Upper lobe of left lung (tissue), 6 donors: Measurements from ENCODE around the gene USP15. TPM values are rescaled to one million over a fixed set of nuclear protein-coding genes. Genes with fewer than 3 reads are reported as not detected.

Source experiments
- ATAC-seq, 2 donors: fragments of 200-7000 bp; cut with Tn5 transposase; one replicate each; pipeline ENCODE4 v1.9.1; 2022; ENCODE audit warnings: mild to moderate bottlenecking in 2 of 2, moderate library complexity in 2 of 2; ENCODE audit not compliant: low FRiP score in 2 of 2
- DNase-seq, 2 donors: peaks; one replicate each; pipeline ENCODE4 v3.0.0-alpha.2; 2019 to 2020
- H3K27ac ChIP-seq, 4 donors: fragments of 200-600 bp; sonication (generic); one replicate each; pipeline ENCODE4 v1.5.1; 2016 to 2019
- H3K27me3 ChIP-seq, 4 donors: fragments of 200-600 bp; sonication (generic); one replicate each; pipeline ENCODE4 v1.5.1; 2017 to 2019
- H3K36me3 ChIP-seq, 4 donors: fragments of 200-600 bp; sonication (generic); one replicate each; pipeline ENCODE4 v1.5.1; 2016 to 2019
- H3K4me1 ChIP-seq, 4 donors: fragments of 200-600 bp; sonication (generic); one replicate each; pipeline ENCODE4 v1.5.1; 2018 to 2019
- H3K4me3 ChIP-seq, 4 donors: fragments of 200-600 bp; sonication (generic); one replicate each; pipeline ENCODE4 v1.5.1; 2017 to 2019; ENCODE audit warnings: mild to moderate bottlenecking in 2 of 4, moderate library complexity in 1 of 4
- H3K9me3 ChIP-seq, 4 donors: fragments of 200-600 bp; sonication (generic); one replicate each; pipeline ENCODE4 v1.5.1; 2018 to 2019
- EP300 ChIP-seq, 4 donors: sonication (generic); formaldehyde crosslinking; IDR thresholded peaks; one replicate each; pipeline ENCODE4 v1.5.1; 2017; ENCODE audit warnings: antibody characterized with exemption in 4 of 4, control low read depth in 2 of 4
- POLR2A ChIP-seq, 4 donors: fragments of 450-650 bp; IDR thresholded peaks; one replicate each; pipeline ENCODE4 v1.5.1; 2016 to 2017; ENCODE audit warnings: antibody characterized with exemption in 4 of 4, mild to moderate bottlenecking in 2 of 4
- POLR2AphosphoS5 ChIP-seq, 2 donors: sonication (generic); formaldehyde crosslinking; IDR thresholded peaks; one replicate each; pipeline ENCODE4 v1.5.1; 2017; ENCODE audit warnings: antibody characterized with exemption in 2 of 2
- WGBS, 2 donors: methylation state at CpG; one replicate each; pipeline ENCODE4 v1.1.5; 2017 to 2018; 5-methylcytosine and 5-hydroxymethylcytosine counted together
- total RNA-seq, 6 donors: library from RNA; depleted of rRNA in 4 of 6; stranded (reverse); fragments of >200 nt in 4 of 6; gene quantifications; one replicate each; pipeline versions ENCODE4 v1.1.0 to v1.2.1, GENCODE V29; 2016 to 2021
- TF ChIP-seq, protein P1 (sequence below), 6 experiments: fragments of 450-650 bp in 4 of 6; fragments of 200-600 bp in 2 of 6; sonication (generic) in 2 of 6; IDR thresholded peaks; one replicate each; pipeline ENCODE4 v1.5.1; 2016 to 2019; ENCODE audit warnings: antibody characterized with exemption in 6 of 6
- donor health status: DM: no; HTN: no; CAD: no; lungs with moderate emphysema.
- donor health status: DM: no; HTN: yes; CAD: no; lungs with severe emphysema.

The USP15 gene
- total RNA-seq, 6 donors from 2014 or later = 66.5 to 239 (median 81.2) TPM

DNA sequence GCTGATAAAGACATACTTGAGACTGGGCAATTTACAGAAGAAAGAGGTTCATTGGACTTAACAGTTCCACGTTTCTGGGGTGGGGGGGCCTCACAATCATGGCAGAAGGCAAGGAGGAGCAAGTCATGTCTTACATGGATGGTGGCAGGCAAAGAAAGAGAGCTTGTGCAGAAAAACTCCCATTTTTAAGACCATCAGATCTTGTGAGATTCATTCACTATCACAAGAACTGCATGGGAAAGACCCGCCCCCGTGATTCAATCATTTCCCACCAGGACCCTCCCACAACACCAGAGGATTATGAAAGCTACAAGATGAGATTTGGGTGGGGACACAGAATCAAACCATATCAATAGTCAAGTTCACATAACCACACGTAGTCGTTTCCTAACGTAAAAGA is 85.5 kb downstream of the USP15 start:
- Histone ChIP-seq H3K9me3 (no peaks in the 10 kb centered on the region), H3K4me1 (no peaks in the 10 kb centered on the region), H3K27me3 (no peaks in the 10 kb centered on the region), H3K36me3 (peaks cover 0 to 31% (median 20%) of the 10 kb centered on the region in 4 donors), H3K27ac (no peak overlapping the region), H3K4me3 (no peak overlapping the region)
- WGBS, 2 donors = 94 to 96% methylated on average over 6 of the region's 6 CpGs
- TF ChIP-seq, protein P1, sequence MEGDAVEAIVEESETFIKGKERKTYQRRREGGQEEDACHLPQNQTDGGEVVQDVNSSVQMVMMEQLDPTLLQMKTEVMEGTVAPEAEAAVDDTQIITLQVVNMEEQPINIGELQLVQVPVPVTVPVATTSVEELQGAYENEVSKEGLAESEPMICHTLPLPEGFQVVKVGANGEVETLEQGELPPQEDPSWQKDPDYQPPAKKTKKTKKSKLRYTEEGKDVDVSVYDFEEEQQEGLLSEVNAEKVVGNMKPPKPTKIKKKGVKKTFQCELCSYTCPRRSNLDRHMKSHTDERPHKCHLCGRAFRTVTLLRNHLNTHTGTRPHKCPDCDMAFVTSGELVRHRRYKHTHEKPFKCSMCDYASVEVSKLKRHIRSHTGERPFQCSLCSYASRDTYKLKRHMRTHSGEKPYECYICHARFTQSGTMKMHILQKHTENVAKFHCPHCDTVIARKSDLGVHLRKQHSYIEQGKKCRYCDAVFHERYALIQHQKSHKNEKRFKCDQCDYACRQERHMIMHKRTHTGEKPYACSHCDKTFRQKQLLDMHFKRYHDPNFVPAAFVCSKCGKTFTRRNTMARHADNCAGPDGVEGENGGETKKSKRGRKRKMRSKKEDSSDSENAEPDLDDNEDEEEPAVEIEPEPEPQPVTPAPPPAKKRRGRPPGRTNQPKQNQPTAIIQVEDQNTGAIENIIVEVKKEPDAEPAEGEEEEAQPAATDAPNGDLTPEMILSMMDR (IDR thresholded peaks at IDR 0.05) = no peak
- TF ChIP-seq EP300 (IDR thresholded peaks at IDR 0.05) (no peak), POLR2A (IDR thresholded peaks at IDR 0.05) (no peak), POLR2AphosphoS5 (IDR thresholded peaks at IDR 0.05) (no peak)
- ATAC-seq (no peak), DNase-seq (no peak)

DNA sequence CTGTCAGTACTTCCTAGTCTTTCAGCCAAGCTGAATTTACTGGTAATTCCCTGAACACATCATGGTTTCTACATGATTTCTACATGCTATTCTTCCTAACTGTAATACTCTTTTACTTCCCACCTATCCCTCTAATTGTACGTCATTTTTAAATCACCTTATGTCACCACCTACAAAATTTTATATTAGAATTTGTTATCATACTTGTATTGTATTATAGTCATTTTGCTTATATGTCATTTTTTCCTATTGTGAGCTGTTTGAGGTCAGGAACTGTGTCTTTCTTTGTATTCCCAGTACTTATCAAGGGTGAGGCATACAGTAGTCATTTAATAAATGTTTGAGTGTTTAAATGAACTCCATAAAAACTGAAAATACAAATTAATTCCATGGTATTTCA is 86.6 kb downstream of the USP15 start:
- peaks cover 0 to 31% (median 20%) of the 10 kb centered on the region in 4 donors for H3K36me3 ChIP-seq
- no peak overlapping the region for H3K4me3 ChIP-seq
- H3K9me3 ChIP-seq = no peaks in the 10 kb centered on the region
- 94 to 96% methylated on average over 1 of the region's 1 CpG for WGBS, 2 donors
- no peak for TF ChIP-seq EP300 (IDR thresholded peaks at IDR 0.05)
- TF ChIP-seq, protein P1 (IDR thresholded peaks at IDR 0.05) = no peak
- no peak for TF ChIP-seq POLR2AphosphoS5 (IDR thresholded peaks at IDR 0.05)
- TF ChIP-seq POLR2A (IDR thresholded peaks at IDR 0.05) = no peak
- DNase-seq (no peak), ATAC-seq (no peak)
- no peaks in the 10 kb centered on the region for H3K27me3 ChIP-seq
- no peak overlapping the region for H3K27ac ChIP-seq
- no peaks in the 10 kb centered on the region for H3K4me1 ChIP-seq

DNA sequence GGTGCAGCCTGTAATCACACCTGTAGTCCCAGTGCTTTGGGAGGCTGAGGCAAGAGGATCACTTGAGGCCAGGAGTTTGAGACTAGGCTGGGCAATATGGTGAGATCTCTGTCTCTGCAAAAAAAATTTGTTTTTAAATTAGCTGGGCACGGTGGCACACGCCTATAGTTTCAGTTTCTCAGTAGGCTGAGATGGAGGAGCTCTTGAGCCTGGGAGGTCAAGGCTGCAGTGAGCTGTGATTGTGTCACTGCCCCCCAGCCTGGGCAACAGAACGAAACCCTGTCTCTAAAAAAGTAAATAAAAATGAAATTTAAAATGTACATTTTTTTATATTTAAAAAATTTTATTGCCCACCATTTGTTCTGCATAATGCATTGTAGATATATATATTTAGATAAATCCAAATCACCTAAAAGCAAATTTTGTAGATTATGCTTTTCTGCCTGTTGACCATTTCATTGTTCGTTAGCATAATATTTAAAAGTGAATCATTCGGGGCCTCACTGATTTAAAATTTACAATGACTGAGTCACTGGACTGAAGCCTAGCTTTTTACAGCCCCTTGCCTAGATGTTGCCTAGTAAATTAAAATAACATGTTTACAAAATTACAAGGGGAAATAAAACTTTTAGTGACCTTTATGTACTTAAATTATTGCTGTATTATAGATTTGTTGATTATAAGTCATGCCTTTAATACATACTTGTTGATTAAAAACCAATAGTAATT is 87.9 kb downstream of the USP15 start:
- 91 to 94% methylated on average over 5 of the region's 5 CpGs for WGBS, 2 donors
- TF ChIP-seq, protein P1 (IDR thresholded peaks at IDR 0.05) = no peak
- TF ChIP-seq POLR2A (IDR thresholded peaks at IDR 0.05) (no peak), EP300 (IDR thresholded peaks at IDR 0.05) (no peak), POLR2AphosphoS5 (IDR thresholded peaks at IDR 0.05) (no peak)
- ATAC-seq (no peak), DNase-seq (no peak)
- peaks cover 0 to 23% (median 14%) of the 10 kb centered on the region in 4 donors for H3K36me3 ChIP-seq
- no peak overlapping the region for H3K4me3 ChIP-seq
- no peaks in the 10 kb centered on the region for H3K9me3 ChIP-seq
- no peaks in the 10 kb centered on the region for H3K27me3 ChIP-seq
- H3K27ac ChIP-seq = no peak overlapping the region
- no peaks in the 10 kb centered on the region for H3K4me1 ChIP-seq

DNA sequence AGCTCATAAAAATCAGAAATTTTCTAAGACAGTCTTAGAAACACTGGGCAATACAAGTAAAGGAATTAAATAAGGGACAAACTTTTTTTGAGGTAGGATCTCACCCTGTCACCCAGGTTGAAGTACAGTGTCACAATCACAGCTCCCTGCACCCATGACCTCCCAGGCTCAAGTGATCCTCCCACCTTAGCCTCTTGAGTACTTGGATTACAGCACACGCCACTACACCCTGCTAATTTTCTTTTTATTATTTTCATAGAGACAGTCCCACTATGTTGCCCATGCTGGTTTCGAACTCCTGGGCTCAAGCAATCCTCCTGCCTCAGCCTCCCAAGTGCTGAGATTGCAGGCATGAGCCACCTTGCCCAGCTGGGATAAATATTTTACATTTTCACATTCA is 90.3 kb downstream of the USP15 start:
- Histone ChIP-seq H3K9me3 (no peaks in the 10 kb centered on the region), H3K4me1 (no peaks in the 10 kb centered on the region), H3K4me3 (no peak overlapping the region), H3K27ac (no peak overlapping the region), H3K27me3 (no peaks in the 10 kb centered on the region), H3K36me3 (peaks cover 0 to 3% (median 0%) of the 10 kb centered on the region in 4 donors)
- ATAC-seq (no peak), DNase-seq (no peak)
- no peak for TF ChIP-seq POLR2A (IDR thresholded peaks at IDR 0.05)
- no peak for TF ChIP-seq POLR2AphosphoS5 (IDR thresholded peaks at IDR 0.05)
- no peak for TF ChIP-seq EP300 (IDR thresholded peaks at IDR 0.05)
- TF ChIP-seq, protein P1 (IDR thresholded peaks at IDR 0.05) = no peak
- 67 to 92% methylated on average over 2 of the region's 2 CpGs for WGBS, 2 donors

DNA sequence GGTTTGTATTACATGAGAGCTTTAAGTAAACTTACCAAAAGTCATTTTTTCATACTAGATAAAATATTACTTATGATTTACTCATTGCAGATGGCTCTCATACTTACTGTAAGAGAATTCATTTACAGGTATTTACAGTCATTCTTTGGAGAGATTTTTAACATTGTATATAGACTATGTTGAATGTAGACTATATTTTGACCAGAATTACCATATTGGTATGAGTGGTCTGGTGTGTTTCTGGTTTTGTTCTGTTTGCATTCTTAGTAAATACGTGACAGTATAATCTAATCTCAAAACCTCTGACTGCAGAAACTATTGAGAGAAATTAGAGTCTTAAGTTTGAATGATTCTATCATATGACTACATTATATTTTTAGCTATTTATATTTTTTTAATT is 91.1 kb downstream of the USP15 start:
- no peak for TF ChIP-seq POLR2A (IDR thresholded peaks at IDR 0.05)
- no peak for TF ChIP-seq POLR2AphosphoS5 (IDR thresholded peaks at IDR 0.05)
- no peak for TF ChIP-seq EP300 (IDR thresholded peaks at IDR 0.05)
- TF ChIP-seq, protein P1 (IDR thresholded peaks at IDR 0.05) = no peak
- no peaks in the 10 kb centered on the region for H3K9me3 ChIP-seq
- no peaks in the 10 kb centered on the region for H3K27me3 ChIP-seq
- H3K4me1 ChIP-seq = no peaks in the 10 kb centered on the region
- H3K27ac ChIP-seq = no peak overlapping the region
- ATAC-seq (no peak), DNase-seq (no peak)
- 88 to 100% methylated on average over 1 of the region's 1 CpG for WGBS, 2 donors
- H3K4me3 ChIP-seq = no peak overlapping the region
- peaks cover 0 to 3% (median 0%) of the 10 kb centered on the region in 4 donors for H3K36me3 ChIP-seq
